Caco-2 (cell line): ENCODE data around the gene UTP4. TPM values are rescaled to one million over a fixed set of nuclear protein-coding genes. Genes with fewer than 3 reads are reported as not detected.
A peak's percentile ranks its signal among the peaks of the same experiment; 100 is the strongest.
"Not testable (repeated sequence)": the region's sequence is repeated elsewhere in the genome, so short reads cannot be mapped to it uniquely, and the experiment has no call there.

Experiments used
- BruUV-seq: library from RNA; stranded (reverse); fragments of 400-500 nt; replicated peaks from 2 replicates; lab custom pipeline; 2021; lab: Mats Ljungman, UMichigan
- CTCF ChIA-PET: fragments of 300-600 bp; sonication (Branson Sonifier 250); formaldehyde crosslinking; loops from one replicate; lab custom pipeline; 2022; ENCODE audit warnings: antibody characterized with exemption; lab: Charles Lee
- POLR2A ChIA-PET: fragments of 300-600 bp; sonication (Branson Sonifier 250); formaldehyde crosslinking; loops from one replicate; lab custom pipeline; 2022; ENCODE audit warnings: antibody characterized with exemption; lab: Charles Lee
- DNase-seq, 2 experiments: peaks; one replicate each; pipeline versions ENCODE4 v3.0.0 to v3.0.0-alpha.2; 2020 to 2022
- H3K27me3 ChIP-seq: replicated peaks from 2 replicates; pipeline ENCODE4 v1.6.0; 2011; ENCODE audit warnings: low read length; ENCODE audit not compliant: control insufficient read depth, insufficient read depth
- H3K36me3 ChIP-seq: 2 replicates; pipeline ENCODE4 v1.5.1; 2011; ENCODE audit warnings: low read length; ENCODE audit not compliant: control insufficient read depth, insufficient read depth
- H3K4me1 ChIP-seq: fragments of 250-450 bp; sonication (Bioruptor Pico); 2 replicates; pipeline ENCODE4 v1.5.1; 2020; ENCODE audit warnings: mild to moderate bottlenecking
- H3K4me3 ChIP-seq: 2 replicates; pipeline ENCODE4 v1.5.1; 2011; ENCODE audit warnings: low read depth, mild to moderate bottlenecking, control low read depth, low read length
- H3K9me3 ChIP-seq: fragments of 250-450 bp; sonication (Bioruptor Pico); 2 replicates; pipeline ENCODE4 v1.5.1; 2020; ENCODE audit warnings: mild to moderate bottlenecking, moderate library complexity
- H3K27ac Mint-ChIP-seq: one replicate; pipeline ENCODE4 v1.8.0; 2022; ENCODE audit warnings: mixed read lengths; ENCODE audit not compliant: unreplicated experiment
- H3K27me3 Mint-ChIP-seq: one replicate; pipeline ENCODE4 v1.8.0; 2022; ENCODE audit warnings: mixed read lengths; ENCODE audit not compliant: insufficient read depth, unreplicated experiment
- H3K36me3 Mint-ChIP-seq: one replicate; pipeline ENCODE4 v1.8.0; 2022; ENCODE audit warnings: mild to moderate bottlenecking, mixed read lengths; ENCODE audit not compliant: insufficient read depth, unreplicated experiment
- H3K4me1 Mint-ChIP-seq: one replicate; pipeline ENCODE4 v1.8.0; 2022; ENCODE audit warnings: low read depth, mixed read lengths; ENCODE audit not compliant: unreplicated experiment
- H3K4me3 Mint-ChIP-seq: one replicate; pipeline ENCODE4 v1.8.0; 2022; ENCODE audit warnings: mild to moderate bottlenecking, moderate library complexity, mixed read lengths; ENCODE audit not compliant: unreplicated experiment
- H3K9me3 Mint-ChIP-seq: one replicate; pipeline ENCODE4 v1.8.0; 2022; ENCODE audit warnings: mixed read lengths; ENCODE audit not compliant: unreplicated experiment
- intact Hi-C: fragments of 100-400 bp; cut with micrococcal nuclease; formaldehyde crosslinking; loops from one replicate; pipeline ENCODE4 v1.10.0; 2022; ENCODE audit not compliant: unreplicated experiment
- total RNA-seq: library from RNA; stranded (reverse); gene quantifications from 2 replicates; pipeline ENCODE4 v1.2.3, GENCODE V29; 2022
- TF ChIP-seq, protein P1 (sequence below), 2 experiments: fragments of 200-600 bp in 1 of 2; IDR thresholded peaks; 1 replicate in 1 of 2; 2 replicates in 1 of 2; pipeline versions ENCODE4 v1.5.1 to v1.8.0; 2011 to 2022; ENCODE audit warnings: antibody characterized with exemption in 1 of 2, control low read depth in 1 of 2, inconsistent platforms in 1 of 2, low read depth in 1 of 2, low read length in 1 of 2, mild to moderate bottlenecking in 1 of 2, moderate library complexity in 1 of 2; ENCODE audit not compliant: insufficient read depth in 1 of 2, severe bottlenecking in 1 of 2, unreplicated experiment in 1 of 2

Gene UTP4
- total RNA-seq, 1 experiment from 2014 or later: 126 TPM

DNA sequence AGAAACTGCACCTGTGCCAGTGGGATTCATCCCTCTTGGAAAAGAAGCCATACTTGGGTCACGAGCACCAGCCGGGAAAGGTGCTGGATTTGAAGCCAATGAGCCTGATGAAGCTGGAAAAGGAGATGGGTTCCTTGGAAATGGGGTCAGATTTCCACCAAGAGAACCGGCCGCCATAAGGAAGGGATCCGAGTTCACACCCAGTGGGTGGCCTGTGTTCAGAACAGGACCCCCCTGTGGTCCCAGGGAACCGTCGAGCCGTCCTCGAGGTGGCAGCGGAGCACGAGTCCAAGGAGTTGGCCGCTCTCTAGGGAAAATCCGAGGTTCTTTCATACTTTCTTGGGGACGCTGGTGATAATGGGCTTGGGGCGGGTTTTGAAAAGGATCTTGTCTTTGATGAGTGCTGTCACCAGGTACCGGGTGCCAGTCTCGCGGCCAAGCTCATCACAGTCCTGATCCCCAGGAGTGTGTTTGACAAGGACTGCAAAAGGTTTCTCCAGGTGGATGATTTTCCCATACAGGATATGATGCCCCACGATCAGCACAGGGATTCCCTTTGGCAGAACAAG is 12.3 kb upstream of the UTP4 start:
- H3K9me3 ChIP-seq: no peaks in the 10 kb centered on the region
- H3K27me3 ChIP-seq: no peaks in the 10 kb centered on the region
- Mint-ChIP-seq H3K36me3 (peaks cover 31% of the 10 kb centered on the region), H3K4me3 (no peak overlapping the region), H3K9me3 (no peaks in the 10 kb centered on the region), H3K4me1 (no peaks in the 10 kb centered on the region), H3K27me3 (no peaks in the 10 kb centered on the region), H3K27ac (no peak overlapping the region)
- intact Hi-C loops: no loop called here
- no TSS peak for BruUV-seq
- no peaks in the 10 kb centered on the region for H3K4me1 ChIP-seq
- TF ChIP-seq, protein P1, sequence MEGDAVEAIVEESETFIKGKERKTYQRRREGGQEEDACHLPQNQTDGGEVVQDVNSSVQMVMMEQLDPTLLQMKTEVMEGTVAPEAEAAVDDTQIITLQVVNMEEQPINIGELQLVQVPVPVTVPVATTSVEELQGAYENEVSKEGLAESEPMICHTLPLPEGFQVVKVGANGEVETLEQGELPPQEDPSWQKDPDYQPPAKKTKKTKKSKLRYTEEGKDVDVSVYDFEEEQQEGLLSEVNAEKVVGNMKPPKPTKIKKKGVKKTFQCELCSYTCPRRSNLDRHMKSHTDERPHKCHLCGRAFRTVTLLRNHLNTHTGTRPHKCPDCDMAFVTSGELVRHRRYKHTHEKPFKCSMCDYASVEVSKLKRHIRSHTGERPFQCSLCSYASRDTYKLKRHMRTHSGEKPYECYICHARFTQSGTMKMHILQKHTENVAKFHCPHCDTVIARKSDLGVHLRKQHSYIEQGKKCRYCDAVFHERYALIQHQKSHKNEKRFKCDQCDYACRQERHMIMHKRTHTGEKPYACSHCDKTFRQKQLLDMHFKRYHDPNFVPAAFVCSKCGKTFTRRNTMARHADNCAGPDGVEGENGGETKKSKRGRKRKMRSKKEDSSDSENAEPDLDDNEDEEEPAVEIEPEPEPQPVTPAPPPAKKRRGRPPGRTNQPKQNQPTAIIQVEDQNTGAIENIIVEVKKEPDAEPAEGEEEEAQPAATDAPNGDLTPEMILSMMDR (IDR thresholded peaks at IDR 0.05; ENCODE audit: insufficient read depth in 1 of 2, low read depth in 1 of 2, low read length in 1 of 2, severe bottlenecking in 1 of 2, unreplicated experiment in 1 of 2): no peak
- no peak overlapping the region for H3K4me3 ChIP-seq
- H3K36me3 ChIP-seq: peaks cover 18% of the 10 kb centered on the region
- peak in 1 of 2 experiments; percentile 13 for DNase-seq
- POLR2A ChIA-PET: no interaction called here
- CTCF ChIA-PET: interaction anchor here (0.9 to 1.0 kb wide), 2 partner anchors 8 to 273 kb away, joined by 4 read pairs; no protein-coding TSS in a partner anchor

DNA sequence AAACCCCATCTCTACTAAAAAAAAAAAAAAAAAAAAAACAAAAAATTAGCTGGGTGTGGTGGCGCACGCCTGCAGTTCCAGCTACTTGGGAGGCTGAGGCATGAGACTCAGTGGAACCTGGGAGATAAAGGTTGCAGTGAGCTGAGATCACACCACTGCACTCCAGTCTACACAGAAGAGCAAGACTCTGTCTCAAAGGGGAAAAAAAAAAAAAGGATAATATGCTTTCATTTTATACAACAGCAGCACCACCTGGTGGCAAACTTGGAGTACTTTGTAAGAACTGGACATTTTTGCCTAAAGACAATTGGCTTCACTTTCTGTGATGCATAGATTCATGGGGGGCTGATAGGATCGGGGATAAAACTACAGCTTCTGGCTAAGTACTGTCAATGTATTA is 8.5 kb upstream of the UTP4 start:
- peak; percentile 69 to 79 for DNase-seq
- intact Hi-C loops: loop anchor here (1.0 to 2.0 kb wide), 4 partner anchors 129 to 595 kb away; no protein-coding TSS in a partner anchor
- no peaks in the 10 kb centered on the region for H3K27me3 ChIP-seq
- no peaks in the 10 kb centered on the region for H3K9me3 Mint-ChIP-seq
- ChIA-PET CTCF (interaction anchor here (0.7 to 2.7 kb wide), 10 partner anchors 9 to 286 kb away, joined by 3 to 25 read pairs (median 4); partner anchors contain the start of genes CHTF8, HAS3, TANGO6 and UTP4), POLR2A (no interaction called here)
- H3K27ac Mint-ChIP-seq: no peak overlapping the region
- TF ChIP-seq, protein P1 (IDR thresholded peaks at IDR 0.05; ENCODE audit: insufficient read depth in 1 of 2, low read depth in 1 of 2, low read length in 1 of 2, severe bottlenecking in 1 of 2, unreplicated experiment in 1 of 2): peak; percentile 67 to 83
- H3K36me3 ChIP-seq: peaks cover 13% of the 10 kb centered on the region
- no peaks in the 10 kb centered on the region for H3K27me3 Mint-ChIP-seq
- no peaks in the 10 kb centered on the region for H3K4me1 Mint-ChIP-seq
- peaks cover 39% of the 10 kb centered on the region for H3K36me3 Mint-ChIP-seq
- H3K9me3 ChIP-seq: no peaks in the 10 kb centered on the region
- no TSS peak for BruUV-seq
- H3K4me3 Mint-ChIP-seq: no peak overlapping the region
- H3K4me1 ChIP-seq: no peaks in the 10 kb centered on the region
- no peak overlapping the region for H3K4me3 ChIP-seq

DNA sequence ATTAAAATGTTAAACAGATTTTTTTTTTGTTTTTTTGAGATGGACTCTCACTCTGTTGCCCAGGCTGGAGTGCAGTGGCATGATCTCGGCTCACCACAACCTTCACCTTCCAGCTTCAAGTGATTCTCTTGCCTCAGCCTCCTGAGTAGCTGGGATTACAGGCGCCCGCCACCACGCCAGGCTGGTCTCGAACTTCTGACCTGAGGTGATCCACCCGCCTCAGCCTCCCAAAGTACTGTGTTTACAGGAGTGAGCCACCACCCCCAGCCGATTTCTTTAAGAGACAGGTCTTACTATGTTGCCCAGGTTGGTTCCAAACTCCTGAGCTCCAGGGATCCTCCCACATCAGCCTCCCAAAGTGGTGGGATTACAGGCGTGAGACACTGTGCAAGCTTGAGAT is 8.0 kb upstream of the UTP4 start:
- H3K36me3 ChIP-seq, H3K4me3 ChIP-seq, H3K4me1 ChIP-seq, H3K27ac Mint-ChIP-seq, H3K9me3 ChIP-seq, BruUV-seq, H3K27me3 Mint-ChIP-seq, H3K9me3 Mint-ChIP-seq, H3K4me3 Mint-ChIP-seq, H3K4me1 Mint-ChIP-seq, H3K27me3 ChIP-seq, POLR2A ChIA-PET: not testable (repeated sequence)
- peaks cover 39% of the 10 kb centered on the region for H3K36me3 Mint-ChIP-seq
- intact Hi-C loops: loop anchor here (1.0 to 2.0 kb wide), 4 partner anchors 129 to 596 kb away; no protein-coding TSS in a partner anchor
- peak in 1 of 2 experiments; percentile 30 for DNase-seq
- CTCF ChIA-PET: interaction anchor here (0.6 to 2.7 kb wide), 9 partner anchors 8 to 286 kb away, joined by 3 to 25 read pairs (median 4); partner anchors contain the start of genes CHTF8 and UTP4

DNA sequence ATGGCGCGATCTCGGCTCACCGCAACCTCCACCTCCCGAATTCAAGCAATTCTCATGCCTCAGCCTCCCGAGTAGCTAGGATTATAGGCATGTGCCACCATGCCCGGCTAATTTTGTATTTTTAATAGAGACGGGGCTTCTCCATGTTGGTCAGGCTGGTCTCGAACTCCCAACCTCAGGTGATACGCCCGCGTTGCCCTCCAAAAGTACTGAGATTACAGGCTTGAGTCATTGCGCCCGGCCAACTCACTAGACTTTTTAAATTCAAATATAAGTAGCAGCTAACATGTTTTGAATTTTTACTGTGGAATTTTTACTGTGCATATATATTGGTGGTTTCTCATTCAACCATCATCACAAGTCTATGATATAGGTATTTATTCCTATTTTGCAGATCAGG is 7.5 kb upstream of the UTP4 start:
- H3K4me3 Mint-ChIP-seq, H3K36me3 ChIP-seq, H3K9me3 ChIP-seq, H3K4me1 ChIP-seq, H3K27me3 ChIP-seq, H3K27me3 Mint-ChIP-seq, BruUV-seq, H3K9me3 Mint-ChIP-seq, POLR2A ChIA-PET, H3K27ac Mint-ChIP-seq, H3K4me1 Mint-ChIP-seq, H3K4me3 ChIP-seq: not testable (repeated sequence)
- peak in 1 of 2 experiments; percentile 14 for DNase-seq
- CTCF ChIA-PET: interaction anchor here (0.6 to 2.4 kb wide), 7 partner anchors 11 to 278 kb away, joined by 3 to 15 read pairs (median 4); no protein-coding TSS in a partner anchor
- H3K36me3 Mint-ChIP-seq: peaks cover 36% of the 10 kb centered on the region
- intact Hi-C loops: loop anchor here (1.0 to 2.0 kb wide), 4 partner anchors 130 to 596 kb away; no protein-coding TSS in a partner anchor
